WTC11 (cell line): ENCODE measurements around the gene SNPH. TPM values are rescaled to one million over a fixed set of nuclear protein-coding genes. Genes with fewer than 3 reads are reported as not detected.

Source experiments
- ATAC-seq: fragments of 200-7000 bp; cut with Tn5 transposase; 2 replicates; pipeline ENCODE4 v1.10.0; 2021; ENCODE audit warnings: mild to moderate bottlenecking, moderate library complexity
- CTCF ChIA-PET: fragments of 300-600 bp; sonication (Branson Sonifier 250); formaldehyde crosslinking; loops from one replicate; lab custom pipeline; 2021; ENCODE audit warnings: antibody characterized with exemption; lab: Charles Lee
- POLR2A ChIA-PET: fragments of 350-600 bp; sonication (Branson Sonifier 250); formaldehyde crosslinking; loops from one replicate; lab custom pipeline; 2021; ENCODE audit warnings: antibody characterized with exemption; lab: Charles Lee
- DNase-seq: peaks from one replicate; pipeline ENCODE4 v3.0.0; 2021; ENCODE audit warnings: low spot score
- H3K27ac Mint-ChIP-seq: 2 replicates; pipeline ENCODE4 v1.8.0; 2021; ENCODE audit warnings: mixed read lengths
- H3K27me3 Mint-ChIP-seq: 2 replicates; pipeline ENCODE4 v1.8.0; 2021; ENCODE audit warnings: low read depth, mild to moderate bottlenecking, moderate library complexity, mixed read lengths
- H3K36me3 Mint-ChIP-seq: 2 replicates; pipeline ENCODE4 v1.8.0; 2021; ENCODE audit warnings: mixed read lengths
- H3K4me1 Mint-ChIP-seq: 2 replicates; pipeline ENCODE4 v1.8.0; 2022; ENCODE audit warnings: mixed read lengths
- H3K4me3 Mint-ChIP-seq: 2 replicates; pipeline ENCODE4 v1.8.0; 2021; ENCODE audit warnings: mild to moderate bottlenecking, moderate library complexity, mixed read lengths
- H3K9me3 Mint-ChIP-seq: 2 replicates; pipeline ENCODE4 v1.8.0; 2021; ENCODE audit warnings: mixed read lengths
- ATF2 ChIP-seq: sonication (generic); formaldehyde crosslinking; IDR thresholded peaks from 2 replicates; pipeline ENCODE4 v1.8.1; 2022; ENCODE audit warnings: low read depth, missing genetic modification reagents, borderline replicate concordance
- CDX4 ChIP-seq: fragments of 250-450 bp; sonication (Bioruptor Pico); IDR thresholded peaks from 2 replicates; pipeline ENCODE4 v1.9.0; 2021; ENCODE audit warnings: moderate library complexity, mild to moderate bottlenecking, inconsistent platforms, borderline replicate concordance
- CTCF ChIP-seq: fragments of 200-600 bp; IDR thresholded peaks from 2 replicates; pipeline ENCODE4 v1.8.0; 2022; ENCODE audit warnings: antibody characterized with exemption
- EMX1 ChIP-seq: fragments of 250-450 bp; sonication (Bioruptor Pico); IDR thresholded peaks from 2 replicates; pipeline ENCODE4 v1.8.0; 2021; ENCODE audit warnings: mild to moderate bottlenecking
- FOXP1 ChIP-seq: sonication (generic); formaldehyde crosslinking; IDR thresholded peaks from 2 replicates; pipeline ENCODE4 v1.8.0; 2022; ENCODE audit warnings: missing genetic modification reagents, mild to moderate bottlenecking, moderate library complexity, borderline replicate concordance
- GABPB1 ChIP-seq: sonication (generic); formaldehyde crosslinking; IDR thresholded peaks from 2 replicates; pipeline ENCODE4 v1.8.1; 2023; ENCODE audit warnings: mild to moderate bottlenecking, missing genetic modification reagents
- GTF2I ChIP-seq: fragments of 250-450 bp; sonication (Bioruptor Pico); conservative IDR thresholded peaks from 2 replicates; pipeline ENCODE4 v1.4.0; 2021; ENCODE audit warnings: mild to moderate bottlenecking
- IRF2 ChIP-seq: sonication (generic); formaldehyde crosslinking; IDR thresholded peaks from 2 replicates; pipeline ENCODE4 v1.8.0; 2022; ENCODE audit warnings: low read depth, missing genetic modification reagents, borderline replicate concordance
- JAZF1 ChIP-seq: fragments of 250-450 bp; sonication (Bioruptor Pico); IDR thresholded peaks from 2 replicates; pipeline ENCODE4 v1.9.0; 2021; ENCODE audit warnings: moderate library complexity, mild to moderate bottlenecking, inconsistent platforms
- NFYB ChIP-seq: sonication (generic); formaldehyde crosslinking; conservative IDR thresholded peaks from 2 replicates; pipeline ENCODE4 v1.8.0; 2022; ENCODE audit warnings: low read depth, missing genetic modification reagents
- TP53 ChIP-seq: sonication (generic); formaldehyde crosslinking; IDR thresholded peaks from 2 replicates; pipeline ENCODE4 v1.8.1; 2023; ENCODE audit warnings: mild to moderate bottlenecking, missing genetic modification reagents
- ZMAT4 ChIP-seq: fragments of 250-450 bp; sonication (Bioruptor Pico); IDR thresholded peaks from 2 replicates; pipeline ENCODE4 v1.9.0; 2021; ENCODE audit warnings: mild to moderate bottlenecking
- ZNF512 ChIP-seq: sonication (generic); formaldehyde crosslinking; IDR thresholded peaks from 2 replicates; pipeline ENCODE4 v1.8.1; 2022; ENCODE audit warnings: missing genetic modification reagents, borderline replicate concordance
- total RNA-seq: library from RNA; stranded (reverse); gene quantifications from 3 replicates; pipeline ENCODE4 v1.2.3, GENCODE V29; 2021
- TF ChIP-seq, protein P1 (sequence below): sonication (generic); formaldehyde crosslinking; conservative IDR thresholded peaks from 2 replicates; pipeline ENCODE4 v1.8.1; 2023; ENCODE audit warnings: mild to moderate bottlenecking, low read depth, missing genetic modification reagents, moderate library complexity
- TF ChIP-seq, protein P2 (sequence below): fragments of 250-450 bp; sonication (Bioruptor Pico); IDR thresholded peaks from 2 replicates; pipeline ENCODE4 v1.9.0; 2021; ENCODE audit warnings: mild to moderate bottlenecking

The SNPH gene
- total RNA-seq, 1 experiment from 2014 or later, result 3.5 TPM

- ChIA-PET CTCF (no interaction called here), POLR2A (no interaction called here)
- Mint-ChIP-seq H3K36me3 (no peaks in the 10 kb centered on the region), H3K4me1 (peaks cover 8% of the 10 kb centered on the region), H3K4me3 (no peak overlapping the region), H3K27me3 (peaks cover 3% of the 10 kb centered on the region; the same call in 1 of the 2 replicates), H3K9me3 (no peaks in the 10 kb centered on the region), H3K27ac (peak overlapping the region; percentile 60; the same call in 1 of the 2 replicates)
- DNase-seq, result no peak
- TF ChIP-seq FOXP1 (CRISPR knock-in tag), result no peak
- TF ChIP-seq ZMAT4 (CRISPR knock-in tag), result no peak
- TF ChIP-seq GTF2I (CRISPR knock-in tag), result no peak
- TF ChIP-seq CDX4 (CRISPR knock-in tag), result no peak
- TF ChIP-seq IRF2 (CRISPR knock-in tag), result no peak
- TF ChIP-seq, protein P1, sequence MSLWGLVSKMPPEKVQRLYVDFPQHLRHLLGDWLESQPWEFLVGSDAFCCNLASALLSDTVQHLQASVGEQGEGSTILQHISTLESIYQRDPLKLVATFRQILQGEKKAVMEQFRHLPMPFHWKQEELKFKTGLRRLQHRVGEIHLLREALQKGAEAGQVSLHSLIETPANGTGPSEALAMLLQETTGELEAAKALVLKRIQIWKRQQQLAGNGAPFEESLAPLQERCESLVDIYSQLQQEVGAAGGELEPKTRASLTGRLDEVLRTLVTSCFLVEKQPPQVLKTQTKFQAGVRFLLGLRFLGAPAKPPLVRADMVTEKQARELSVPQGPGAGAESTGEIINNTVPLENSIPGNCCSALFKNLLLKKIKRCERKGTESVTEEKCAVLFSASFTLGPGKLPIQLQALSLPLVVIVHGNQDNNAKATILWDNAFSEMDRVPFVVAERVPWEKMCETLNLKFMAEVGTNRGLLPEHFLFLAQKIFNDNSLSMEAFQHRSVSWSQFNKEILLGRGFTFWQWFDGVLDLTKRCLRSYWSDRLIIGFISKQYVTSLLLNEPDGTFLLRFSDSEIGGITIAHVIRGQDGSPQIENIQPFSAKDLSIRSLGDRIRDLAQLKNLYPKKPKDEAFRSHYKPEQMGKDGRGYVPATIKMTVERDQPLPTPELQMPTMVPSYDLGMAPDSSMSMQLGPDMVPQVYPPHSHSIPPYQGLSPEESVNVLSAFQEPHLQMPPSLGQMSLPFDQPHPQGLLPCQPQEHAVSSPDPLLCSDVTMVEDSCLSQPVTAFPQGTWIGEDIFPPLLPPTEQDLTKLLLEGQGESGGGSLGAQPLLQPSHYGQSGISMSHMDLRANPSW (CRISPR knock-in tag), result no peak
- no peak for ATAC-seq
These were observed 30.8 kb downstream of the SNPH start for GRCh38 chr20:1296922-1297321.

DNA sequence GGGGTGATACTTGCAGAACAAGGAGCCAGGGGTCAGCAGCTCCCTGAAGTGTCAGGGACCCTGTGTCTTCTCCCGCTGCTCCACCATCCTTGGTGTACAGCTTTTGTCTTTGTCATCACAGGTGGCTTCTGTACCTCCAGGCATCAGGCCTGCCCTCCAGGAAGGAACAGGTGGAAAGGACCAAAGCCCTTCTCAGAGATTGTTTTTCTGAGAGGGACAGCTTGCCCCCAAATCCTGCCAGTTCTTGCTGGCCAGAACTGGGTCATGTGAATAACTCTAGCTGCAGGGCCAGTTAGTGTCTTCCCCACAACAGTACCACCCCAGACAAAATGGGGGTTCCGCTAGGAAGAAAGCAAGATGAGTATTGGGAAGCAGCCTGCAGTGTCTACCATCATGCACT, 31.4 kb downstream of the SNPH start:
- POLR2A ChIA-PET, result no interaction called here
- no peak for ATAC-seq
- no peak overlapping the region for H3K4me3 Mint-ChIP-seq

DNA sequence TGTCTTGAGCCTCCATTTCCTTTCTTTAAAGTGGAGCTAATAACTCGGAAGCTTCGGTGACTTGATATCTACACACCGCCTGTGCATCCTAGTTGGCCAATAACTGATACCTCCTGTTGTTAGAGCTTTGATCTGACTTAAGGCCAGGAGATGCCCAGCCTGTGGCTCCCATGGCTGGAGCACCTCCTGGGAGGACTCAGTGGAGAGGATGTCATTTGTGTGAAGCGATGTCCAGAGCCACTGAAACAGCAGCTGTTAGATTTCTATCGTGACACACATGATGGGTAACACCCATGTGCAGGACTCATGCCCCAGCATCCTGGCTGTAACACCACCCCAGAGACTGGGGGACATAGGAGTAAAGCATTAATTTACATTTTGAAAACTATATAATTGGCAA, 32.1 kb downstream of the SNPH start:
- Mint-ChIP-seq H3K4me3 (no peak overlapping the region), H3K27me3 (peaks cover 3% of the 10 kb centered on the region; the same call in 1 of the 2 replicates), H3K27ac (no peak overlapping the region), H3K4me1 (peaks cover 8% of the 10 kb centered on the region), H3K9me3 (no peaks in the 10 kb centered on the region), H3K36me3 (no peaks in the 10 kb centered on the region)
- no peak for DNase-seq
- CTCF ChIA-PET, result interaction anchor here (0.6 kb wide), 1 partner anchor 185 kb away, joined by 5 read pairs; no protein-coding TSS in a partner anchor
- TF ChIP-seq CTCF (no peak), CDX4 (CRISPR knock-in tag) (no peak), TP53 (CRISPR knock-in tag) (no peak), ZNF512 (CRISPR knock-in tag) (no peak)
- POLR2A ChIA-PET, result no interaction called here
- ATAC-seq, result no peak

More for the DNA sequence above, 31.4 kb downstream of the SNPH start:
- CTCF ChIA-PET, result no interaction called here
- no peaks in the 10 kb centered on the region for H3K36me3 Mint-ChIP-seq
- H3K27me3 Mint-ChIP-seq, result peaks cover 3% of the 10 kb centered on the region; the same call in 1 of the 2 replicates
- H3K9me3 Mint-ChIP-seq, result no peaks in the 10 kb centered on the region
- TF ChIP-seq NFYB (CRISPR knock-in tag), result no peak
- TF ChIP-seq, protein P2, sequence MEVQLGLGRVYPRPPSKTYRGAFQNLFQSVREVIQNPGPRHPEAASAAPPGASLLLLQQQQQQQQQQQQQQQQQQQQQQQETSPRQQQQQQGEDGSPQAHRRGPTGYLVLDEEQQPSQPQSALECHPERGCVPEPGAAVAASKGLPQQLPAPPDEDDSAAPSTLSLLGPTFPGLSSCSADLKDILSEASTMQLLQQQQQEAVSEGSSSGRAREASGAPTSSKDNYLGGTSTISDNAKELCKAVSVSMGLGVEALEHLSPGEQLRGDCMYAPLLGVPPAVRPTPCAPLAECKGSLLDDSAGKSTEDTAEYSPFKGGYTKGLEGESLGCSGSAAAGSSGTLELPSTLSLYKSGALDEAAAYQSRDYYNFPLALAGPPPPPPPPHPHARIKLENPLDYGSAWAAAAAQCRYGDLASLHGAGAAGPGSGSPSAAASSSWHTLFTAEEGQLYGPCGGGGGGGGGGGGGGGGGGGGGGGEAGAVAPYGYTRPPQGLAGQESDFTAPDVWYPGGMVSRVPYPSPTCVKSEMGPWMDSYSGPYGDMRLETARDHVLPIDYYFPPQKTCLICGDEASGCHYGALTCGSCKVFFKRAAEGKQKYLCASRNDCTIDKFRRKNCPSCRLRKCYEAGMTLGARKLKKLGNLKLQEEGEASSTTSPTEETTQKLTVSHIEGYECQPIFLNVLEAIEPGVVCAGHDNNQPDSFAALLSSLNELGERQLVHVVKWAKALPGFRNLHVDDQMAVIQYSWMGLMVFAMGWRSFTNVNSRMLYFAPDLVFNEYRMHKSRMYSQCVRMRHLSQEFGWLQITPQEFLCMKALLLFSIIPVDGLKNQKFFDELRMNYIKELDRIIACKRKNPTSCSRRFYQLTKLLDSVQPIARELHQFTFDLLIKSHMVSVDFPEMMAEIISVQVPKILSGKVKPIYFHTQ, result no peak
- no peak for TF ChIP-seq EMX1 (CRISPR knock-in tag)
- no peak for TF ChIP-seq ATF2 (CRISPR knock-in tag)
- no peak for TF ChIP-seq JAZF1 (CRISPR knock-in tag)
- no peak for TF ChIP-seq GABPB1 (CRISPR knock-in tag)
- H3K4me1 Mint-ChIP-seq, result peaks cover 8% of the 10 kb centered on the region
- no peak overlapping the region for H3K27ac Mint-ChIP-seq
- no peak for DNase-seq
